Activated CD4-positive, CD25-positive, alpha-beta regulatory T cell treated with anti-CD3 and anti-CD28 coated beads, Interleukin-2, amount 50 U/mL, for 16 hours (primary cell): ENCODE results near the gene PNMA6F.
"Not testable (repeated sequence)": the region's sequence is repeated elsewhere in the genome, so short reads cannot be mapped to it uniquely, and the experiment has no call there.

ENCODE experiments used
- DNase-seq: peaks from one replicate; pipeline ENCODE4 v3.0.0-alpha.2; 2020; ENCODE audit warnings: low read depth, low spot score

The PNMA6F gene

DNA sequence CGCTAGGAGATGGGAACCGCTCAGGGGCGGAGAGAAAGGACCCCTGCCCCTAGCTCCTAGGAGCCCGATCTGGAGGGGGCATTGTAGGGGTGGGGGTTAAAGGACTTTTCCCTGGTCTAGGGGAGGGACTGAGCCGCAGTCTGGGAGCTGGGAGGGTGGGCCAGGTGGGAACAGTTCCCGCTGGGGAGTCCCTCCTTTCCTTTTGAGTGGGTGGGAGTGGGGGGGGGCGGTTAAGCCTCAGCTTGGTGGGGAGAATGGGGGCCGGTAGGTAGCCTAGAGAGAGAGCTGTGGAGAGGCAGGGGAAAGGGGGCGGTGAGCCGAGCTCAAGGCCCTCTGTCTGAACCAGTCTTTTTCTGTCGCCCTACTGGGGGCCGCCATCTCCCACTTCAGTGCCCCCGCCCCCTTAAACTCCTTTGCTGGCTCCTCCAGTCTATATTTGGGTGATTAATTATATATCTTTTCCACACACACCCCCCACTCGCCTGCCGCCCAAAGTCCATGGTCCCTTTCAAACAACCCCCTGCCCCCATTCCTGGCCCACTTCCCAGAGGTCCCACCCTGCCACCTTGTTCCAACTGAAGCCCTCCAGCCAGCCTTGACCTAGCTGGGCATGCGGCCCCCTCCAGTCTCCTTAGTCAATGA, 13.2 kb upstream of the PNMA6F start:
- DNase-seq: no peak

DNA sequence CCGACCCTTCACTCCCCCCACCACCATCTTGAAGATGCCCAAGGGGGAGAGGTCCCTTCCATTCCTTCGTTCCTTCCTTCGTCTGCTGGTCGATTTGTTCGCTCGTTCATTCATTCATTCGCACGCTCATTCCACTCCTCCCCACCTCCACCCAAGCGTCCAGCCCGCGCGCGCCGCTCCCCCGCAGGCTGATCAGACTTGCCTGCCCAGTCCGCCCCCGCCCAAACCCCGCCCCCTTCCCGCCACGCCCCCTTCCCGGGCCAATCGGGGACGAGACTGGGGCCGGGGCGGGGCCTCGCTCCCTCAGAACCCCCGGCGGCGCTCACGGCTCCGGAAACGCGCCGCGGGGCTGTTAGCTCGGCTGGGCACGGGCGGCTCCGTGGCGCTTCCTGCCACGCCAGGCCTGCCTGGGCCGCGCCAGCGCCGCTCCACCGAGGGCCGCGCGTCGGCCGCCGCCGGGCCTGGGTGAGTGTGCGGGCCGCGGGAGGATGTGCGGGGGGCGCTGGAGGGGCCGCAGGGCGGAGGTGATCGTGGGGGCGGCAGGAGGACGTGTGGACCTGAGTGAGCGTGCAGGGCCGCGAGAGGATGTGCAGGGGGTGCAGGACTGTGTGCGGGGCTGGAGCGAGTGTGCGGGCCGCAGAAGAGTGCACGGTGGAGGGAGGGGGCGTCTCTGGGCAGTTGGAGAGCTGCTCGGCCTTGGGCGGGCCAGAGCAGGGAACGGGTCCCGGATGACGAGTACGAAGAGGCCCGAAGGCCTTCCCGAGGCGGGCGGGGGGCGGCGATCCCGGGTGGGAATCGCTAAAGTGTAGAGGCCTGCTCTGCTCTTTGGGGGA, 12.5 kb upstream of the PNMA6F start, which contains the start of gene ZNF275:
Gene ZNF275, plus strand, starts transcription at position 333 of the 833 bp plus-strand sequence. CDS start 2,527 bp downstream, outside the sequence.
- peak; percentile 63 for DNase-seq

DNA sequence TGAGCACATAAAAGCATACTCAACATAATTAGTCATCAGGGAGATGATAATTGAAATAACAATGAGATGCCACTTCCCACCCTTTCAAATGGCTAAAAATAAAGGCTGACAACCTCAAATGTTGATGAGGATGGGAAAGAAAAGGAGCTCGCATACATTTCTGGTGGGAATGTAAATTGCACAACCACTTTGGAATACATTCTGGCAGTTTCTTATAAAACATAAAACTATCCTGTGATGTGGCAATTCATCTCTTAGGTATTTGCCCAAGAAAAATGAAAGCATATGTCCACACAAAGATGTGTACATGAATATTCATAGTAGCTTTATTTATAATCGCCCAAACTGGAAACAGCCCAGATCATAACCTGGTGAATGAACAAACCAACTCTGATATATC, 11.7 kb upstream of the PNMA6F start:
- DNase-seq: no peak

DNA sequence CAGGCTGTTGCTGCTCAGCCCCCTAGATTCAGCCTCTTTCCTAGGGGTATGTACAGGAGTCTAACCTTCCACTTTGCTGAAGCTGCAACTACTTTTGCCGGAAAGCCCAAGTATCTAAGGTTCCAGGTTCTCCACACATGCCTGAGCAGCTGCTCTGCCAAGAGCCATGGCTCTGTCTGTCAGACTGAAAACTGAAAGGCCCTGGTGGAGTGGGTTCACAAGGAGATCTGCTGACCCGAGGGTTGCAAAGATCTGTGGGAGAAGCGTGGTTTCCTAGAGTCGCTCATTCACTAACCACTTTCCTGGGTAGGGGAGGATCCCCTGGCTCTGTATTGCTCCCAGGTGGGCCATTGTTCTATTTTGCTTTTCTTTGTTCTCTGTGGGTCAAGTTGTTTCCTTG, 6.0 kb upstream of the PNMA6F start:
- no peak for DNase-seq

DNA sequence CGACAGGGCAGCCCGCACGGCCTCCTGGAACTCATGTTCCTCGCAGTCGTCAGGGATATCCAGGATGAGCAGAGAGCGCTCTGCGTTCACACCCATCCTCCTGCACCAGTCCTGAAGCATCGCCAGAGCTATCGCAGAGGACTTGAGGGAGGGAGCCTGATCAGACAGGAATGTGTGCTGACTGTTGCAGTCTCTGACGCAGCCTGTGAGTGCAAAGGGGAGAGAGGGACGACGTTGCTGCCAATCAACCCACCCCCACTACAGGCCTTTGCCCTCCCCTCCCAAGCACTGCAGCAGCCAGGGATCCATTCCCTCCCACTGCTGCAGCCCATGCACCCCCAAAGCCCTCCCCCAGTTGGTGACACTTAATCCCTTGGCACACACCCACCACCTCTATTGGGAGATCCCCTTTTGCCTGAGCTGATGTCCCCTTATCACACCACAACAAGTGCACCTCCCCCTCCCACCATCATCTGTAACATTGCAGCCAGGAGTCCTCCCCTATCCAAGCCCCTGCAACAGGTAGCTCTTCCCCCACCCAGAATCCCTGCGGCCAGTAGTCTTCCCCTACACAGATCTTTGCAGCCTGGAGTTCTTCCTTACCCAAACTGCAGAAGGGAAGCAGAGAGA, 897 bp downstream of the PNMA6F start:
- DNase-seq: no peak

DNA sequence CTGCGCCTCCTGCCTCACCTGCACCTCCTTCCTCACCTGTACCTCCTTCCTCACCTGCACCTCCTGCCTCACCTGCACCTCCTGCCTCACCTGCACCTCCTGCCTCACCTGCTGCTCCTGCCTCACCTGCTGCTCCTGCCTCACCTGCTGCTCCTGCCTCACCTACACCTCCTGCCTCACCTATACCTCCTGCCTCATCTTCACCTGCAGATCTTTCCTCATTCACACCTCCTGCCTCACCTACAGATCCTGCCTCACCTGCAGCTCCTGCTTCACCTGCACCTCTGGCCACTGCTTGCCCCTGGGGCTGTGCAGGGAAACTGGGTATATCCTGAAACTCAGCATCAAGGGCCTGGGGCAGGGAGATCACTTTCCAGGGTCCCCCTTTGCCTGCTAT, 1.5 kb downstream of the PNMA6F start:
- DNase-seq: not testable (repeated sequence)

DNA sequence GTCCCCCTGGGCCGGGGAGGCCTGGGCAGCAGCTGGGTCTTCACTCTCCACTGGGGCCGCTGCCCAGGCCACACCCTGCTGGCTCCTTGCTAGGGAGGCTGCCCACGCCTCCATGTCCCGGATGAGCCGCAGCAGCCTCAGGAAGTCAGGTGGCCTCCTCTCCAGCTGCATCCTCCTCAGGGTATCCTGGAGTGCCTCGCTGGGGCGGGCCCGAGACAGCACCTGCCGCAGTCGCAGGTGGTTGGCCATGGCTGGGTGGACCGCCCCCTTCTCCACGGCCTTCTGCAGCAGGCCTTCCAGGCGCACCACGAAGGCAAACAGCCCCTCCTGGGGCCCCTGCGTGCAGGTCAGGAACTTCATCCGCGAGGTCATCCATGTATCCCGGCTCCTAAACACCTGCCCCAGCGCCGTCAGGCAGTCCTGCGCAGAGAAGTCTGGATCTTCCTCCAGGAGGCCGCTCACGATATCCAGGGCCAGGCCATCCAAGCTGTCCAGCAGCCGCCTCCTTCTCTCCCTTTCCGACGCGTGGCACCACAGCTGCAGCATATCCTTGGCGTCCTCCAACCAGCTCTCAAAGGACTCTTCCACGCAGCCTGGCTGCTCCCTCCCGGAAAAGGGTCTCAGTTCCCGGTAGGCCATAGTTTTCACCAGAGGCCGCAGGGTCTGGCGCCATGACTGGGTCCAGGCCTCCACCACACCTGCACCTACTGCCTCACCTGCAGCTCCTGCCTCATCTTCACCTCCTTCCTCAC, 2.1 kb downstream of the PNMA6F start:
- no peak for DNase-seq

DNA sequence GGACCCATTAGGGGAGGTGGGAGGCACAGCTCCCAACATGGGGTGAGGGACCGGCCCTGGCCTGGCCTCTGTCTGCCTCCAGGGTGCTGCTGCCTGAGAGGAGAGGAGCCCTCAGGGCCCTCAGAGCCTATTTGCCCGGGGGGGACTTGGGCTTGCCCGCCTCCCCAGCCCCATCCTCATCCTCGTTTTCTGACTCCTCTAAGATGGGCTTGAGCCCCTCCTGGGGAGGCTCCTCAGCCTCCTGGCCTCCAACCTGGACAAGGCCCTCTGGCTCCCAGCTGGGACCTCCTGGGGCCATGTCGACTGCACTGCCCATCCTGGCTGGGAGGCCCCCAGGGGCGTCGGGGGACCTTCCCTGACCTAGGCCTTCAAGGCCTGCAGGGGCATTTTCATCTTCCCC, 2.8 kb downstream of the PNMA6F start:
- no peak for DNase-seq

DNA sequence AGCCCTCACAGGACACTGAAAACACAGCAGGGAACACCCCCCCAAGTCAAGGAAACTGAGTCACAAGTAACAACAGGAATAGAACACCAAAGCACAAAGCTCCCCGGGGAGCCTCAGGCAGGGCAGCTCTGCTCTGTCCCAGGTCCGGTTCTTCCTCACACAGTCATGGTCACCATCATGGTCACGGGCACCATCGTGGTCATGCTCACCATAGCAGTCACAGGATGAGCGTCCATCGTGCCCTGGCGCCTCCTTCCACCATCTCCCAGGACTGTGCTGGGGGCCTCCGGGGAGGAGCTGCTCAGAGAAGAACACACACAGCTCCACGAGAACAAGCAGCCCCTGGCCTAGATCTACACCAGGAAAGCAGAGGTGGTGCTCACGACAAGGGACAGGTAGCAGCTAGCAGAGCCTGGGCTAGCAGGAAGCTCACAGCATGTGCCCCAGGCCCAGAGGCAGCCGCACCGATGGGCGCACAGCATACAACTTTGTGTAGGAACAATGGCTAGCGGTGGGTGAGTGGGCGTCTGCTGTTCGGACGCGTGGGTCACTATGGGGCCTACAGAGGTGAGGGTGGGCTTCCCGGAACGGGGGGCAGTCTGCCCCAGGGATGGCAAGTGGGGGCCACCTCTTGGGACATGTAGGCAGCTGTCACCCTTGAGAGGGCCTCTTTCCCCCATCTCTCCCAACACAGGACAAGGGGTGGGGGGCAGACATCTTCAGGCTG, 3.4 kb downstream of the PNMA6F start:
- no peak for DNase-seq

DNA sequence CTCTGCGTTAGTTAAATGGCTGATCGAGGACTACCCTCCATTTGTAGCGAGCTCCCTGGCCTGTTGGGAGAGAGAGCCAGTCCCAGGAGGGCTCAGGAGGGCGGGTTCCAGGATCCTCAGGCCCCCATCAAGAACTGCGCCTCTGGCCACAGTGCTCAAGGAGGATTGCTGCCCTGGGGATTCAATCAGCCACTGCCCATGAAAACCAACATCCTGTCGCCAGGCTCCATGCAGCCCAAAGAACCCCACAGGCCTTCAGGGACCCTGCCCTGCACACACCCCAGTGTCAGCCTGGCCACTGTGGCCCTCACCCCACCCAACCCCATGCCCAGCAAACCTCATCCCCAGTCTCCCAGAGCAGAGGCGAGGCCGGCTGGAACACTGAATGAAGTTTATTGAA, 4.3 kb downstream of the PNMA6F start:
- no peak for DNase-seq

DNA sequence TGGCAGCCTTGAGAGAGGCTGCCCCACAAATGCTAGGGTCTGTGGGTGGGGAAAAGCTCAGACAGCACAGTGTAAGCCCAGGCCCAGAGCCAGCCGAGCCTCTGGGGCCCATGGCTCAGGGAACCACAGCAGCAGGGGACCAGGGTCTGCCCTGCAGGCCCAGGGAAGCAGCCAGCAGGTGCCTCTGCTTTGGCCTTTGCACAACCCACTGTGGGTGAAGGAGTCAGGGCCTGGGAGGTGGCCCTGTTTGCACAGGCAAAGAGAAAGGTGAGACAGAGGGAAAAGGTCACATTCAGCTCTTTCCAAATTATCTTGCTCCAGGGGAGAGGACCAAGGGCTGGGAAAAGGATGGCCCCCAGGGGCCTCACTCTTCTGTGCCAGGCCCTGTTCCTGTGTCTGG, 8.7 kb downstream of the PNMA6F start:
- no peak for DNase-seq

DNA sequence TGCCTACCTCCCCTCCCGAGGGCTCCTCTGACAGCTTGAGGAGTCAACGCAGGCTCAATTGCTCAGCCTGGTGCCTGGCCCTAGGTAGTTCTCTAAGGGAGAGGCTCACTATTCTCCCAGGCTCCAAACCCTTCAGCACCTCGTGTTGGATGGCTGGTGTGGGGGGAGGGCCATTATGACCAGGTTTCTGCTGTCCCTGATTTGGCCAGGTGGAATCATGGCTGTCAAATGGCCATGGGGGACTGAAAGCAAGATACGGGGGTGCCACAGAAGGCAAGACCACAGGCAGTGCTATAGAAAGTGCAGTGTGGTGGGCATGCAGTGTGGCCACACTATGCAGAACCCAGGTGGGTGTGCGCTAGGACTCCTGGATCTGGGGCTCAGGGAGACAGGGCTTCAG, 9.5 kb downstream of the PNMA6F start:
- no peak for DNase-seq

DNA sequence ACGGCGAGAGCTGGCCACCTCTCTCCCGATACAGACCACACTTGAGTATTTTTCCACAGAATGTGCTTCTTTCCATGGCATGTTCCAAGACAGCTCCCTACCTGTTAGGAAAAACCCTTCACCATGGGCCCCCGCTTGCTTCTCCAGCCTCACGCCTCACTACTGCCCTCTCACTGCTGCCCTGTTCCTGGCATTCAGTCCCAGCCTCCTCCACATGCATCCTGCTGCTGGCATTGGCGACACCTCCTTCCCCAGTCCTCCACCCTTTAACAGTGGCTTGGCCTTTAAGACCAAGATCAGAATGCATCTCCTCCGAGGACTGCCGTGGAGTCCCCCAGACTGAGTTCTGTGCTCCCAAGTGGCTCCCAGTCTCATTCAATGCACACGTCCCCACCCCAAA, 10.7 kb downstream of the PNMA6F start:
- DNase-seq: no peak

DNA sequence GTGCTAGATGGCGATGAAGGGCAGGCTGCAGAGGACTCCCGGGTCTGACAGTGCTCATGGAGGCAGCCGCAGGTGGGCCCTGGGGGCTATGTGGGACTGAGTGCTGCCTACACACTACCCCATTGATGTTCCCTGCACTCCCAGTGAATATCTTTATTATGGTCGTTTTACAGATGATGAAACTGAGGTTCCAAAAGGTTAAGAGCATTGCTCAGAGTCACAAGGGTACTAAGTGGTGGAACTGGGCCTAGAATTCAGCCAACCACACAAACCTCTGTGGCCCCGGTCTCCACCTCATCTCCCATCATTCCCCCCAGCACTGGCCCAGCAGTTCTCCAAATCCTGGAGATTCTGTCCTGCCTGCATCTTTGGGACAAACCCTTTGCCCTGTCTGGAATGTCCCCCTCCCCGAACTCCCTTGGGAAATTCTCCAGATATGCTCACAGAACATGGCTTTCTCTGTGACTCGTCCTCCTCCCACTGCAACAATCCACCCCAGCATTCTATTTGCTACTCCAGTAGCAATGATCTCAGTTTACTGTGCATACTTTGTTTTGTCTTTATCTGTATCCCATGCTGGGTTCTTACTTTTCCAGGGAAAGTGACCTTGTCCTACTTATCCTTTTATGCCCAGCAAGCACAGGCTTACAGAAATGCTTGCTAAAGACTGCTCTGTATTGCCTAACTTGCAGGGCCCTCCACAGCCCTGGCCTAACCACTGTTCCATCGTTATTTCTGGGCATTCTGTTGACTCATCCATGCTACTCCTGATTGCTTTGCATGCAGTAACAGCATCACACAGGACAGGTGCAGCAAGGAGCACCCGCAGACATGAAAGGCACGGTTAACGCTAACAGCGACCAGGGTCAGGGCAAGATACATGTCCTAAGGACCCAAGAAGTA, 14.0 kb downstream of the PNMA6F start:
- DNase-seq: no peak

DNA sequence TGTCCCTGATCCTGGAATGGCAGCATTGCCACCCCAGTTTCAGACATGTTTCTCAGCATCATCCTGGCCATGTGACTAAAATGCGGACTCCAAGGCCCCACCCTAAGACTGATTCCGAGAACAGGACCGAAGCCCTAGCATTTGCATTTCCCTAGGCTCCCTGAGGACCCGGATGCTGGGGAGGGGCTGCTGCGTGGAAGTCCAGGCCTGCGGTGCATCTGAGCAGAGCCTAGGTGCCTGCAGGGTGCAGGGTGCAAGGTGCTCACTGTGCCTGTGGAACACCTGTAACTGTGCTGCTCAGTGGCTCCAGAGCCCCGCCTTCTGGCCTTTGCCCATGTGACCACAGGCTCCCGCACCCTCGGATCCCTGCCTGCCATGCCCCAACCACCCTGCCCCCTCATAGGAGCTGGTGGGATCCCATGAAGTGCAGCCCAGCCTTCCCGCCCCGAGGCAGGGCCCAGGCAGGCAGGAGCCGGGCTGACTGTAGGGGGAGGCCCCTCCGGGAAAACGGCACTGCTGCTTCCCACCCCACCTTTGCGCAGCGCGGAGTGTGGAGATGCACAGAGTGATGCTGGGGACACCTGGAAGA, 14.9 kb downstream of the PNMA6F start:
- DNase-seq: no peak

DNA sequence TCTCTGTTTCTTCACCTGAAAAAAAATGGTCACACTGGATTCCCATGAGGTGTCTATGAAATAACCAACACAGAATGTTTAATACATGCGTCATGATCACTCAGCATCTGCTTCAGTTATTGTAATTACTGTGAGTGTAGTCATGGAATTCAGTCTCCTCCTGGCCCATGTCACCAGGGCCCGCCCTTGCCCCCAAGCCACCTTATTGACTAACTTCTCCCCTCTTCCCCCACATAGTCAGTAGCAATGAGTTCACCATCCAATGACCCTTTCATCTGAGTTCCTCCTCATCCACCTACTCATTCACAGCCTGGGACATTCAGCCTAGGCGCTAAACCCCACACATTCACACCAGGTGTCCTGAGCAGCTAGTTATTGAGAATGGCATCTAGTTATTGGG, 15.6 kb downstream of the PNMA6F start:
- DNase-seq: no peak

DNA sequence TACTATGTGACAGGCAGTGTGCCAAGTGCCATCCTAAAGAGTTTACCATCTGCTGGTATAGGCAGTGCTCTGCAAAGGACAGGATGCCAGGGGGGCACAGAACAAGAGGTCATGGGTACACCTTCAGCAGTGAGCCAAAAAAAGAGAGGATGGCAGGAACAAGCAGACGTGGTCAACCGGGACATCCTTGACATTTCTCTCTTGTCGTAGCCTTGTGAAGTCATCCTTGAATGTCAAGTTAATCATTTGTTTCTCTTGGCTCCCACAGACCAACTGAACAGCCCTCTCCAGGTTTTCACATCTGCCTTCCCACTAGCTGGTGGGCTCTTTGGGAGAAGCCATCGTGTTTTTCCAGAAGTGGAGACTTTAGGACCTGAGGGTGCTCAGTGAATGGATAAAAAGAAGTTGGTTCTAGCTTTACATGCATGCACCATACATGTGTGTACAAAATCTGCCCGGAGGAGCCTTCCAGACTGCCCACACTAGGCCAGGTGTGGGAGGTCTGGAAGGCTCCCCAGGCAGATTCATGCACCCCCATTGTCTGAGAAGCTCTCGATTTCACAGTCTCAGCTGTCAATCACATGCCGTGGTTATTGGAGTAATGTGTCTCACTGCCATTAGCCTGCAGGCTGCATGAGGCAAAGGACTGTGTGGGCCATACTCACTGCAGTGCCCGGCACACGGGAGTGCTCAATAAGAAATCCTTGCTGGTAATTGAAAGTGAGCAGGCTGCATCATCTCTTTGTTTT, 16.4 kb downstream of the PNMA6F start:
- no peak for DNase-seq

DNA sequence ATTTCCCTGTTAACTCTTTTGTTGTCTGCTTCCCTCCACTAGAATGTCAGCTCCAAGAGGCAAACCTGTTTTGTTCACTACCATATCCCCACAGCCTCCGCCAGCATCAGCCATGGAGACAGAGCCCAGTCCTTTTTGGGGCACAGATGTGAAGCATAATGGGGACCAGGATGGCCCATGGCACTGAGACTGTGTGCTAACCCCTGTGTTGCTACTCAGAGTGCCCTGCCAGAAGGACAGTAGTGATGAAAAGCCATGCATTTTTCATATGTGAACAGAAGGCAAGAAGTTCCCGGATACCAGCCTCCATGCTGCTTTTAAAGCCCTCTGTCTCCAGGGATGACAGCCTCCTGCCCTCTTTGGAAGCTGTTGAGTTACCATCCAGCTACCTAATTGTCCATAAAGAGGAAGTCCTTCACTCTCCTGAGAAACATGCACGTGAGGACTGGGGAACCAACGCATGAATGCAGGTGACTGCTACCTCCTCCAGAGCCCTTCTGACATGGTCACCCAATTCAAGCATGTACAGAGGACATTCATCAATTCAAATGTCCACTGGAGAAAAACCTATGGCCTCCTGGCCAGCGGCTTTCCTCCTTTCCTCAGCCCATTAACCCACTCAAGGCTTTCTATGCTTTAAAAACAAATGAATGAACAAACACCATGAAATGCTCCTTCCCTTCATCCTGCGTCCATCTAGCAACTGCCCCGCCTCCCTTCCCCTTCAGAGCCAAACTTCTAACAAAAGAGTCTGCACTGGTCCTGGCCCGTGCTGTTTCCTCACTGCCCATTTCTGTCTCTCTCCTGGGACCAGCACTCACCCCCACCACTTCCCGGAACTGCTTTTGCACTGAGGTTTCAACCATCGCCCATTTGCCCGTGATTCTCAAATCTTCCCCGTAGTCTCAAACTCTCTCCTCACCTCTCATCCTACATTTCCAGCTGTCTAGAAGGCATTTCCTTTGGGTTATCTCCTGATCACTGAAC, 18.0 kb downstream of the PNMA6F start:
- DNase-seq: no peak
